OCI-LY3 (cell line): Measurements from ENCODE around the gene TSPAN5.

Experiments
- H2AFZ ChIP-seq: fragments of 200-600, 300-600 bp; shearing (Covaris generic); 2 replicates; pipeline ENCODE4 v1.6.0; 2014; ENCODE audit warnings: antibody characterized with exemption, low read depth, low read length
- H3K27ac ChIP-seq: fragments of 200-600, 300-600 bp; sonication (generic); 2 replicates; pipeline ENCODE4 v1.5.1; 2014; ENCODE audit warnings: mild to moderate bottlenecking, low read length, moderate library complexity, mixed read lengths
- H3K27me3 ChIP-seq: fragments of 200-600, 300-600 bp; sonication (generic); 2 replicates; pipeline ENCODE4 v1.6.1; 2014; ENCODE audit warnings: low read depth, low read length, mixed read lengths
- H3K36me3 ChIP-seq: fragments of 200-600, 300-600 bp; sonication (generic); replicated peaks from 2 replicates; pipeline ENCODE3; 2014; ENCODE audit warnings: low read depth, low read length, mixed read lengths
- H3K4me1 ChIP-seq: fragments of 300-600, 200-600 bp; sonication (generic); 2 replicates; pipeline ENCODE4 v1.6.1; 2014; ENCODE audit warnings: low read length, mixed read lengths
- H3K4me2 ChIP-seq: fragments of 200-600, 300-600 bp; sonication (generic); 2 replicates; pipeline ENCODE4 v1.6.1; 2014; ENCODE audit warnings: low read length, mixed read lengths
- H3K4me3 ChIP-seq: fragments of 300-600, 200-600 bp; sonication (generic); 2 replicates; pipeline ENCODE4 v1.5.1; 2014; ENCODE audit warnings: antibody characterized with exemption, mild to moderate bottlenecking, low read length, moderate library complexity
- H3K79me2 ChIP-seq: fragments of 300-600, 200-600 bp; shearing (Covaris generic); 2 replicates; pipeline ENCODE4 v1.6.1; 2014; ENCODE audit warnings: mild to moderate bottlenecking, low read length, mixed read lengths
- H3K9ac ChIP-seq: fragments of 300-600, 200-600 bp; shearing (Covaris generic); 2 replicates; pipeline ENCODE4 v1.6.0; 2014; ENCODE audit warnings: mild to moderate bottlenecking, low read length, moderate library complexity
- H3K9me3 ChIP-seq: fragments of 200-600, 300-600 bp; shearing (Covaris generic); 2 replicates; pipeline ENCODE4 v1.6.1; 2014; ENCODE audit warnings: low read length, mixed read lengths; ENCODE audit not compliant: insufficient read depth
- H4K20me1 ChIP-seq: fragments of 200-600, 300-600 bp; sonication (generic); 2 replicates; pipeline ENCODE4 v1.6.1; 2016; ENCODE audit warnings: low read length, mixed read lengths; ENCODE audit not compliant: insufficient read depth
- EZH2phosphoT487 ChIP-seq: fragments of 200-600 bp; shearing (Covaris generic); IDR thresholded peaks from 2 replicates; pipeline ENCODE4 v1.6.1; 2018; ENCODE audit warnings: antibody characterized with exemption, mixed run types, low read depth
- TF ChIP-seq, protein P1 (sequence below): fragments of 200-600, 300-600 bp; sonication (generic); IDR thresholded peaks from 2 replicates; pipeline ENCODE4 v1.5.1; 2014; ENCODE audit warnings: antibody characterized with exemption, low read length, low read depth

TSPAN5 gene

DNA sequence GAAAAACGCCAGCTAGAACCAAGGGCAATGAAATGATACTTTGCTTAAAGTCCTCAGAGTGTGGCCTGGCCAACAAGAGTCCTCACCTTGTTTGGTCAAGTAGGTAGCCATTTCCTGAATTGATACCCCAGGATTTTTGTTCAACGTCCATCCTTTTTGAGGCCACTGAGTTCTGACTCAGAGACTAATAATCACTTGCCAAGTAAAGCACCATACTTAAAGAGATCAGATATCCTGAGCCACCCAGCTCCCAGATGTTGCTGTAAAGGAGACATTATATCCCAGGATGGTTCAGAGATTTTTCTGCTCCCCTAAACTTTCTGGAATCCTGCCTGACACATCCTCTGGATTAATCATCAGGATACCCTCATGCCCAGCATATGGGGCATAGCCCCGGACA lies 206.3 kb downstream of the TSPAN5 start:
- no peaks in the 10 kb centered on the region for H3K9me3 ChIP-seq
- peaks cover 6% of the 10 kb centered on the region for H3K36me3 ChIP-seq
- no peak overlapping the region for H3K9ac ChIP-seq
- H3K27me3 ChIP-seq: no peaks in the 10 kb centered on the region
- no peaks in the 10 kb centered on the region for H4K20me1 ChIP-seq
- H3K4me2 ChIP-seq: no peak overlapping the region
- H3K79me2 ChIP-seq: no peaks in the 10 kb centered on the region
- H2AFZ ChIP-seq: no peak overlapping the region
- no peak overlapping the region for H3K4me3 ChIP-seq
- H3K4me1 ChIP-seq: peaks cover under 1% of the 10 kb centered on the region
- H3K27ac ChIP-seq: no peak overlapping the region
- TF ChIP-seq EZH2phosphoT487: no peak
- TF ChIP-seq, protein P1, sequence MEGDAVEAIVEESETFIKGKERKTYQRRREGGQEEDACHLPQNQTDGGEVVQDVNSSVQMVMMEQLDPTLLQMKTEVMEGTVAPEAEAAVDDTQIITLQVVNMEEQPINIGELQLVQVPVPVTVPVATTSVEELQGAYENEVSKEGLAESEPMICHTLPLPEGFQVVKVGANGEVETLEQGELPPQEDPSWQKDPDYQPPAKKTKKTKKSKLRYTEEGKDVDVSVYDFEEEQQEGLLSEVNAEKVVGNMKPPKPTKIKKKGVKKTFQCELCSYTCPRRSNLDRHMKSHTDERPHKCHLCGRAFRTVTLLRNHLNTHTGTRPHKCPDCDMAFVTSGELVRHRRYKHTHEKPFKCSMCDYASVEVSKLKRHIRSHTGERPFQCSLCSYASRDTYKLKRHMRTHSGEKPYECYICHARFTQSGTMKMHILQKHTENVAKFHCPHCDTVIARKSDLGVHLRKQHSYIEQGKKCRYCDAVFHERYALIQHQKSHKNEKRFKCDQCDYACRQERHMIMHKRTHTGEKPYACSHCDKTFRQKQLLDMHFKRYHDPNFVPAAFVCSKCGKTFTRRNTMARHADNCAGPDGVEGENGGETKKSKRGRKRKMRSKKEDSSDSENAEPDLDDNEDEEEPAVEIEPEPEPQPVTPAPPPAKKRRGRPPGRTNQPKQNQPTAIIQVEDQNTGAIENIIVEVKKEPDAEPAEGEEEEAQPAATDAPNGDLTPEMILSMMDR: no peak

DNA sequence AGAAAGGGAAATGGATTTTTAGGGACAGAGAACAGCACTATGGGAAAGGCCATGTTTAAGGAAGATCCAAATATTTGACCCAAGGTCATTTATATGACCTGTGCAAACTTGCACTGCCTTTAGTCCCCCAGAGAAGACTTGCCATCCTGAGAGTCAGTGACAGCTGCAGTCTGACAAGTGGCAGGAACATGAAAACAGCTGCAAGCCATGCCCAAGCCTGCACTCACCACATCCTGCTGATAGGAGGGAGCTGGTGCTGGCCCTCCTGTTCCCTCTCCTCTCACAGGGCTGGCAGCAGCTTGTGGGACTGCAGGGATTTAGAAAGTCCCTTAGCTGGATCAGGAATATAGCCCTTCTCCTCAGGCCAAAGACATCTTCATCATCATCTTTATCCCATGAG lies 209.5 kb downstream of the TSPAN5 start:
- Histone ChIP-seq H4K20me1 (no peaks in the 10 kb centered on the region), H3K4me2 (no peak overlapping the region), H3K9ac (no peak overlapping the region), H3K27me3 (no peaks in the 10 kb centered on the region), H3K79me2 (no peaks in the 10 kb centered on the region), H3K9me3 (no peaks in the 10 kb centered on the region), H2AFZ (no peak overlapping the region), H3K36me3 (peaks cover 6% of the 10 kb centered on the region), H3K27ac (no peak overlapping the region), H3K4me3 (no peak overlapping the region), H3K4me1 (peaks cover 14% of the 10 kb centered on the region)
- TF ChIP-seq EZH2phosphoT487: no peak
- TF ChIP-seq, protein P1: no peak

DNA sequence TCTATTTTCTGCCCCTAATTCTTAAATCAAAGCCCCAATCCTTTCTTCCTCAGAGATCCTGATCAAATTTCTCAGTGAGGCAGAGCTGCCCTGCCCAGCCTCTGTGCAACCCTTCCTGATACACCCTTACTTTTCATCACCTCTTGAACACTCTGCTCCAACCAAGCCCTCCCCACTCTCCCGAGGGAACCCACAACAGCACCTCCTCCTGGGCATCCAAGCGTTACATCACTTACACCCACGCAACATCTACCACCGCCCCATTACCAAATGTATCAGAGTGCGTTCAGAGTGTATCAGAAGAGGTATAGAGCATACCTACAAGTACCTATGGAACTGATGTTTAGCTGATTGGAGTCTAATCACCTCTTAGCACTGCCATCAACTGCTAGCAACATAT lies 210.8 kb downstream of the TSPAN5 start:
- Histone ChIP-seq H3K27ac (no peak overlapping the region), H3K79me2 (no peaks in the 10 kb centered on the region), H2AFZ (no peak overlapping the region), H3K9me3 (no peaks in the 10 kb centered on the region), H3K9ac (no peak overlapping the region), H3K36me3 (peaks cover 12% of the 10 kb centered on the region), H3K27me3 (no peaks in the 10 kb centered on the region), H4K20me1 (no peaks in the 10 kb centered on the region), H3K4me3 (no peak overlapping the region), H3K4me2 (no peak overlapping the region), H3K4me1 (peaks cover 14% of the 10 kb centered on the region)
- no peak for TF ChIP-seq EZH2phosphoT487
- TF ChIP-seq, protein P1: no peak

DNA sequence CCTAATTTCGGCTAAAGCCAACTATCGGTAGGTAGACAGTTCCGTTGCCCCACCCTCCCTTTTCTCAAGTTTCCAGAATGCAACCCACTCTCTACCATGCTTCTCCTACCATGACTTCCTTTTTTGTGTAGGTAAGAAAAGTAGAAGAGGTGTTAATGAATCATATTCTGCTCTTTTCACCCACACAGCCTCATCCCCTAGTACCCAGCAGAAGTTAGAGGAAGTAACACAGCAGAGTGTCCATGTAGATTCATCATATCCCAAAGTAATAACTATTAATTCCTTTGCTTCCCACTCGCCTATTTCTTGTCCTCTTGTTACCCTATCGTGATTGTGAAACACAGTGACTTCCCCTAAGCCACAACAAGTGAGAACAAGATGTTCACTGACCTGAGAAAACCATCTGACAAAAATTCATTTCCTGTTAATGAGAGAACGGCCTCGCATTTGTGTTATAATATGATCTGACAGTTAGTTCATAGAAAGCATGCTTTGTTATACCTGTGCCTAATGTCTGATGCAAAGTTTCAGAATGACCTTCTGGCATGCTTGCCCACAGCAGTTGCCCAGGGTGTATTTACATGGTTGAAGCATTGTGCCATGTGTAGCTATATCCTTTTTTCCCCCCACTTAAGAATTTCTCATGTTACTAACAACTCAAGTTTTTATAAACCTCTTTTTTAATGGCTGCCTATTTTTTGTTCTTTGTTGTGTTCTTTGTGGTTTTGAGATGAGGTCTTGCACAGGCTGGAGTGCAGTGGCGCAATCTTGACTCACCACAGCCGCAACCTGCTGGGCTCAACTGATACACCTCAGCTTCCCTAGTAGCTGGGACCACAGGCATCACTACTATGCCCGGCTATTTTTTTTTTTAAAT lies 211.7 kb downstream of the TSPAN5 start:
- no peak overlapping the region for H3K4me3 ChIP-seq
- H3K9ac ChIP-seq: no peak overlapping the region
- no peak overlapping the region for H2AFZ ChIP-seq

More for the DNA sequence above, 211.7 kb downstream of the TSPAN5 start:
- no peaks in the 10 kb centered on the region for H4K20me1 ChIP-seq
- H3K79me2 ChIP-seq: no peaks in the 10 kb centered on the region
- H3K9me3 ChIP-seq: no peaks in the 10 kb centered on the region
- TF ChIP-seq EZH2phosphoT487: no peak
- TF ChIP-seq, protein P1: no peak
- peaks cover 12% of the 10 kb centered on the region for H3K36me3 ChIP-seq
- no peaks in the 10 kb centered on the region for H3K27me3 ChIP-seq
- peak overlapping the region; percentile 5; the same call in 1 of the 2 replicates for H3K27ac ChIP-seq
- peak overlapping the region; percentile 29 for H3K4me2 ChIP-seq
- H3K4me1 ChIP-seq: peaks cover 14% of the 10 kb centered on the region
